Activated CD8-positive, alpha-beta memory T cell treated with anti-CD3 and anti-CD28 coated beads for 36 hours (primary cell): ENCODE data around the gene CDH3. TPM values are rescaled to one million over a fixed set of nuclear protein-coding genes. Genes with fewer than 3 reads are reported as not detected.

Source experiments
- CTCF ChIA-PET: fragments of 350-600 bp; sonication (Branson Sonifier 250); formaldehyde crosslinking; loops from one replicate; lab custom pipeline; 2021; ENCODE audit warnings: antibody characterized with exemption; lab: Charles Lee
- POLR2A ChIA-PET: fragments of 350-600 bp; sonication (Branson Sonifier 250); formaldehyde crosslinking; loops from one replicate; lab custom pipeline; 2021; ENCODE audit warnings: antibody characterized with exemption; lab: Charles Lee
- total RNA-seq, 2 experiments: library from RNA; stranded (reverse); gene quantifications; one replicate each; pipeline ENCODE4 v1.2.3, GENCODE V29; 2021

The CDH3 gene
- total RNA-seq, 2 experiments from 2014 or later = not detected

- CTCF ChIA-PET = no interaction called here
Observed at GRCh38 chr16:68686905-68687304, 41.8 kb downstream of the CDH3 start.

DNA sequence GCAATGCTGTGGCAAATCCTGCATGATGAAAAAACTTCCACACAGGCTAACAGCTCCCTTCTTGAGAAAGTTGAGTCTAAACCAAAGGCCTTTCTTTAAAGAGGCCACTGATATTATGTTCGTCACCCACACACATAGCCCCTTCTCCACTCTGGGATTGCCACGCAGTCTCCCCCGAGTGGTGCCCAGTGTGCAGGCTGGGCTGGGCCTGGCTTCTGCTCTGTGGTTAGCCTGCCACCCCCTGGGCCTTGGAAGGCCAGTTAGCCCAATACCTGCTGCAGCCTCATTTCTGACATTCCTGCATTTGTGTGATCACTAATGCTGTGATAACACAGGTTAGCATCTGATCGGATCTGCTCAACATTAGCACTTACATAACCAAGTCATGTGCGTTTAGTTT lies 44.8 kb downstream of the CDH3 start:
- CTCF ChIA-PET = no interaction called here
- POLR2A ChIA-PET = no interaction called here

More at GRCh38 chr16:68686905-68687304, 41.8 kb downstream of the CDH3 start:
- POLR2A ChIA-PET = no interaction called here

DNA sequence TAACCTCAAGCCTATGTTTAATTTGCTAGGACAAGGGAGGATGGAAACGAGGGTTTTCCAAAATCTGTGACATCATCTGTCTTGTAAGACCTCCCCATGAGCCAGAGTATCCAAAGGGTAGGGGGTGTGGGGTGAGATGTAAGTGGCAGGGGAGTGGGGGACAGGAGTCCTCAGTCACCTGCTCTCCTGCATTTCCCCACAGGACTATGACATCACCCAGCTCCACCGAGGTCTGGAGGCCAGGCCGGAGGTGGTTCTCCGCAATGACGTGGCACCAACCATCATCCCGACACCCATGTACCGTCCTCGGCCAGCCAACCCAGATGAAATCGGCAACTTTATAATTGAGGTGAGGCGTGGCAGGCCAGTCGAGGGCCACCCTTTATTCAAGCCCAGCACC lies 50.5 kb downstream of the CDH3 start:
- POLR2A ChIA-PET = no interaction called here
- CTCF ChIA-PET = no interaction called here

DNA sequence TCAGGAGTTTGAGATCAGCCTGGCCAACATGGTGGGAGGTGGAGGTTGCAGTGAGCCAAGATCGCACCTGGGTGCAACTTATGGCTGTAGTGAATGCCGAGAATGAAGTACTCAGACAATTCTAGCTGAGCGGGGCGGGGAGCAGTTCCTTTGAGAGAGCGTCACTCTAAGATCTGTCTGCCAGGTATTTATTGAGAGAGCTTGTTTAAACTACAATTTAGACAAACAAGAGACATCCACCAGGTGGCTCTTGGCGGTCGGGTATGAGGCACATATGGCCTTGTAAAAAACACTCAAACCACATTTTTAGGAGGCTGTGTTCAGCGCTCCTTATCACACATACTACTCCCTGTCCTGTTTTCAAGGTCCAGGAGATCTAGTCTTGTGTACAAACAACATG lies 51.4 kb downstream of the CDH3 start:
- ChIA-PET CTCF (no interaction called here), POLR2A (no interaction called here)

GRCh38 chr16:68698091-68698490 lies 53.0 kb downstream of the CDH3 start:
- ChIA-PET POLR2A (no interaction called here), CTCF (no interaction called here)

DNA sequence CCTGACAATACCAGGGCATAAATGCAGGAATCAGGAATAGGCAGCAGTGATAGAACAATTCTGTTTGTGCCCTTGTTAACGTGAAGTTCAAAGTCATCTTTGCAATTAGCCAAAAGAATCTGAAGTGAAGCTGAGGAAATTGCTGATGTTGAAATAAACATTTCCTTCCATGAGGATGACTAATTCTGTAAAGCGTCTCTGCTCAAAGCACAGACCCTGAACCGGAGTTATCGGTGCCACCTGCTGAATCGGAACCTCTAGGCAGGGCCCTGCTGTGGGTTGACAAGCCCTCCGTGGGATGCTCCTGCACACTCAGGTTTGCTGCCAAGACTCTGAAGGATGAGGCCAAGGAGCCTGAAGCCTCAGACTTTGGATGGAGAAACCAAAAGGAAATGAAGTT lies 55.0 kb downstream of the CDH3 start:
- ChIA-PET POLR2A (no interaction called here), CTCF (no interaction called here)

- ChIA-PET CTCF (no interaction called here), POLR2A (interaction anchor here (0.6 kb wide), 1 partner anchor 157 kb away, joined by 6 read pairs; no protein-coding TSS in a partner anchor)
Observed at GRCh38 chr16:68700831-68701230, 55.7 kb downstream of the CDH3 start.

- POLR2A ChIA-PET = no interaction called here
- CTCF ChIA-PET = interaction anchor here (0.7 to 1.1 kb wide), 2 partner anchors 96 to 396 kb away, joined by 3 to 4 read pairs; no protein-coding TSS in a partner anchor
Observed at GRCh38 chr16:68704232-68704867, 59.2 kb downstream of the CDH3 start.

- CTCF ChIA-PET = interaction anchor here (0.9 to 1.0 kb wide), 2 partner anchors 10 to 93 kb away, joined by 3 to 5 read pairs; no protein-coding TSS in a partner anchor
- POLR2A ChIA-PET = interaction anchor here (0.7 kb wide), 1 partner anchor 137 kb away, joined by 3 read pairs; no protein-coding TSS in a partner anchor
Observed at GRCh38 chr16:68707340-68708152, 62.4 kb downstream of the CDH3 start.

DNA sequence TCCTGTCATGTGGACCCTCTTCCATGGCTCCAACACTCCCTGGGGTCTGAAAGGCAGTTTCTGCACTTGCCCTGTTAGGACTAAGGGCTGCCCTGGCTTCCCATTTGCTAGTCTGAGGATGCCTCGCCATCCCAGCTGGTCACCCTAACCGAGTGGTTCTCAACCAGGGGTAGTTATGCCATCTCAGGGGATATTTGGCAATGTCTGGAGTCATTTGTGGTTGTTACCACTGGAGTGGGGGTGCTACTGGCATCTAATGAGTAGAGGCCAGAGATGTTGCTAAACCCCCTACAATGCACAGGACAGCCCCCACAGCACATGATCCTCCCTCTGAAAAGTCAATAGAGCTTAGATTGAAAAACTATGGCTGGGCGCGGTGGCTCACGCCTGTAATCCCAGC lies 65.1 kb downstream of the CDH3 start:
- CTCF ChIA-PET = interaction anchor here (0.6 kb wide), 1 partner anchor 135 kb away, joined by 4 read pairs; no protein-coding TSS in a partner anchor
- POLR2A ChIA-PET = no interaction called here

GRCh38 chr16:68711421-68712139 lies 66.5 kb downstream of the CDH3 start:
- CTCF ChIA-PET = interaction anchor here (0.7 to 0.9 kb wide), 2 partner anchors 23 to 201 kb away, joined by 3 read pairs; no protein-coding TSS in a partner anchor
- POLR2A ChIA-PET = no interaction called here

DNA sequence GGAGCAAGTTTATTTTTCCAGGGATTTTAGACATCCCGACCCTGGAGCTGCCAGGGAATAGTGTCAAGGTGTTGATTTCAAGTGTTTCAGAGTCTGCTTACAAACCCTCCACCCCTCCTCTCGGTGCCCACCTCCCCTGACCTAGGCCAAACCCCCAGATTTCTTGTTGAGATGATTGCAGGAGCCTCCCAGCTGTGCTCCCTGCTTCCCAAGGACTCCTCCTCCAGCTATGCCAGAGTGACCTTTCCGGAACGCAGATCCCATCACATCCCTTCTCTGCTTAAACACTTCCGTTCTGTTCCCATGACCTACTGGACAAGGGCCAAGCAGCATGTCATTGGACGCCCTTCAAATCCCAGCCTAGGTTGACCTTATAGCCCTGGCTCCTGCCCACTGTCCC lies 68.3 kb downstream of the CDH3 start:
- ChIA-PET POLR2A (no interaction called here), CTCF (interaction anchor here (0.6 kb wide), 1 partner anchor 411 kb away, joined by 3 read pairs; no protein-coding TSS in a partner anchor)

- ChIA-PET POLR2A (interaction anchor here (0.7 kb wide), 1 partner anchor 74 kb away, joined by 6 read pairs; no protein-coding TSS in a partner anchor), CTCF (no interaction called here)
Observed at GRCh38 chr16:68715471-68715870, 70.4 kb downstream of the CDH3 start.

DNA sequence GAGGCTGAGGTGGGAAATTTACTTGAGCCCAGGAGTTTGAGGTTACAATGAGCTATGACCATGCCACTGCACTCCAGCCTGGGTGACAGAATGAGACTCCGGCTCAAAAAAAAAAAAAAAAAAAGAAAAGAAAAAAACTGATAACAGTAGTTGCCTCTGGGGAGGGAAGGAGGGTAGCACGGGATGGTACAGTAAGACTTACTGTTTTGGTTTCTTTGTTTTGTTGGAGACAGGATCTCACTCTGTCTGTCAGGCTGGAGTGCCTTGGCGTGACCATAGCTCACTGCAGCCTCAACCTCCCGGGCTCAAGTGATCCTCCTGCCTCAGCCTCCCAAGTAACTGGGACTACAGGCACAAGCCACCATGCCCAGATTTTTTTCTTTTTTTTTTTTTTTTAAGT lies 71.4 kb downstream of the CDH3 start:
- POLR2A ChIA-PET = interaction anchor here (0.6 kb wide), 1 partner anchor 36 kb away, joined by 3 read pairs; no protein-coding TSS in a partner anchor
- CTCF ChIA-PET = interaction anchor here (0.6 to 0.7 kb wide), 4 partner anchors 122 to 189 kb away, joined by 3 to 4 read pairs (median 3); no protein-coding TSS in a partner anchor

- POLR2A ChIA-PET = no interaction called here
- CTCF ChIA-PET = interaction anchor here (1.3 kb wide), 1 partner anchor 11 kb away, joined by 3 read pairs; no protein-coding TSS in a partner anchor
Observed at GRCh38 chr16:68717684-68718083, 72.6 kb downstream of the CDH3 start.

- ChIA-PET POLR2A (no interaction called here), CTCF (no interaction called here)
Observed at GRCh38 chr16:68718590-68718989, 73.5 kb downstream of the CDH3 start.

DNA sequence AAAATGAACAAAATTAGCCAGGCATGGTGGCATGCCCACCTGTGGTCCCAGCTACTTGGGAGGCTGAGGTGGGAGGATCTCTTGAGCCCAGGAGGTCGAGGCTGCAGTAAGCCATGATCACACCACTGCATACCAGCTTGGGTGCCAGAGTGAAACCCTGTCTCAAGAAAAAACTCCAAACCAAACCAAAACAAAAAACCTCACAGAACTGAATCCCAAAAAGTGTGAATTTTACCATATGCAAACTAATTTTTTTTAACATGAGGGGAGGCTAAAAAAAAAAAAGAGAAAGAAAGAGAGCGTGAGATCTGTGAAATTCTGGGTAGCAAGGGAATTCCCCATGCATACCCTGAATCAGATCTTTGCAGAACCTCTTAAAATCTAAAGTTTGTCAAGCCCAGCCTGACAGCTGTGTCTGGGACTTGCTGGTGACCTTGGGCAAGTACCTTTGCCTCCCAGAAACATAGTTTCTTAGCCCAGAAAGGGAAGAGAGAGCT lies 74.9 kb downstream of the CDH3 start:
- ChIA-PET POLR2A (no interaction called here), CTCF (no interaction called here)

DNA sequence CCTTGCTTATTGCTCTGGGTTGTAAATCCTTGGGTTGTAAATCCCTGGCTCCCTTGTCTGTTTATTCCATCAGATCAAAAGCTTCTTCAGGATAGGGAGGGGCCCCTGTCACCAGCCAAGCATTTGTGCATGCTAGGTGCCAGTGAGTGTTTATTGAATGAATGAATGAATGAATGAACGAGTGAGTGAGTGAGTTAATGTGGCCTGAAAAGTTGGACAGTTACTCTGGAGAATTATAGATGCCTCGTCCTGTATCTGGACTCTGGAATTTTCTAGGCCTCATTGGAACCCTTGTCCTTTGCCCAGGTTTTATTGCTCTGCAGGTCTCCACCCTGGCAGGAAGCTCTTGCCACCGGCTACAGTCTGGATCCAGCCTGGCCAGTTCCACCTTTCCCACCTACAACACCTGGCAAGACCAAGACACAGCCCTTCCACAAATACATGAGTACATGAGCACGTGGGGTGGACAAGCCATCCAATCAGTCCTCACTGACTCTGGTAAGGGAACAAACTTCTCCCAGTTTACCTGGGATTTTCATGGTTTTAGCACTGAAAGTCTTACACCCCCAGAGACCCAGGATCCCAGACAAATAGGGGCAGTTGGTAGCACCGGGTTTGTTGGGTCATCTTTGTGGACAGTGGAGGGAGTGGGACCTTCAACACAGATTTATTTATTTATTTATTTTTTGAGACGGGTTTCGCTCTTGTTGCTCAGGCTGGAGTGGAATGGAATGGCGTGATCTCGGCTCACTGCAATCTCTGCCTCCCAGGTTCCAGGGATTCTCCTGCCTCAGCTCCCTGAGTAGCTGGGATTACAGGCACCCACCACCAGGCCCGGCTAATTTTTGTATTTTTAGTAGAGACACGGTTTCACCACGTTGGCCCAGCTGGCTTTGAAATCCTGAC lies 77.3 kb downstream of the CDH3 start:
- CTCF ChIA-PET = interaction anchor here (1.6 kb wide), 1 partner anchor 55 kb away, joined by 3 read pairs; no protein-coding TSS in a partner anchor
- POLR2A ChIA-PET = no interaction called here
